ENCODE data around the gene MCC.

The MCC gene

GRCh38 chr5:113202287-113202686 lies 286.0 kb downstream of the MCC start:
- no peak for DNase-seq (ENCODE audit: low read depth)

- no peak for DNase-seq (ENCODE audit: low read depth)
These were observed 286.5 kb downstream of the MCC start for GRCh38 chr5:113201715-113202114.

GRCh38 chr5:113199122-113199905 lies 288.9 kb downstream of the MCC start:
- no peak for DNase-seq (ENCODE audit: low read depth)

- DNase-seq (ENCODE audit: low read depth): no peak
These were observed 290.6 kb downstream of the MCC start for GRCh38 chr5:113197456-113198200.

GRCh38 chr5:113195771-113196170 lies 292.5 kb downstream of the MCC start:
- DNase-seq (ENCODE audit: low read depth): no peak

GRCh38 chr5:113195251-113195650 lies 293.0 kb downstream of the MCC start:
- DNase-seq (ENCODE audit: low read depth): no peak

GRCh38 chr5:113194591-113194990 lies 293.7 kb downstream of the MCC start:
- DNase-seq (ENCODE audit: low read depth): no peak

- DNase-seq (ENCODE audit: low read depth): no peak
These were observed 294.1 kb downstream of the MCC start for GRCh38 chr5:113194125-113194524.

GRCh38 chr5:113193311-113193978 lies 294.8 kb downstream of the MCC start:
- no peak for DNase-seq (ENCODE audit: low read depth)

- DNase-seq (ENCODE audit: low read depth): no peak
These were observed 295.7 kb downstream of the MCC start for GRCh38 chr5:113192541-113192940.

- no peak for DNase-seq (ENCODE audit: low read depth)
These were observed 297.9 kb downstream of the MCC start for GRCh38 chr5:113190347-113190746.

- DNase-seq (ENCODE audit: low read depth): no peak
These were observed 299.0 kb downstream of the MCC start for GRCh38 chr5:113189291-113189690.

GRCh38 chr5:113188436-113188835 lies 299.8 kb downstream of the MCC start:
- DNase-seq (ENCODE audit: low read depth): no peak

- no peak for DNase-seq (ENCODE audit: low read depth)
These were observed 300.3 kb downstream of the MCC start for GRCh38 chr5:113187906-113188305.

GRCh38 chr5:113186061-113186460 lies 302.2 kb downstream of the MCC start:
- no peak for DNase-seq (ENCODE audit: low read depth)

GRCh38 chr5:113183694-113184093 lies 304.6 kb downstream of the MCC start:
- DNase-seq (ENCODE audit: low read depth): no peak

GRCh38 chr5:113182658-113183344 lies 305.5 kb downstream of the MCC start:
- DNase-seq (ENCODE audit: low read depth): no peak

GRCh38 chr5:113181853-113182490 lies 306.3 kb downstream of the MCC start:
- DNase-seq (ENCODE audit: low read depth): no peak

- no peak for DNase-seq (ENCODE audit: low read depth)
These were observed 306.8 kb downstream of the MCC start for GRCh38 chr5:113181409-113181808.

GRCh38 chr5:113179156-113179555 lies 309.1 kb downstream of the MCC start:
- no peak for DNase-seq (ENCODE audit: low read depth)

- no peak for DNase-seq (ENCODE audit: low read depth)
These were observed 310.0 kb downstream of the MCC start for GRCh38 chr5:113178073-113178779.
